ENCODE data around the gene ADISSP. TPM values are rescaled to one million over a fixed set of nuclear protein-coding genes. Genes with fewer than 3 reads are reported as not detected.
"Not testable (repeated sequence)": the region's sequence is repeated elsewhere in the genome, so short reads cannot be mapped to it uniquely, and the experiment has no call there.

ADISSP gene
- polyA plus RNA-seq, 1 donor = 18.9 TPM

DNA sequence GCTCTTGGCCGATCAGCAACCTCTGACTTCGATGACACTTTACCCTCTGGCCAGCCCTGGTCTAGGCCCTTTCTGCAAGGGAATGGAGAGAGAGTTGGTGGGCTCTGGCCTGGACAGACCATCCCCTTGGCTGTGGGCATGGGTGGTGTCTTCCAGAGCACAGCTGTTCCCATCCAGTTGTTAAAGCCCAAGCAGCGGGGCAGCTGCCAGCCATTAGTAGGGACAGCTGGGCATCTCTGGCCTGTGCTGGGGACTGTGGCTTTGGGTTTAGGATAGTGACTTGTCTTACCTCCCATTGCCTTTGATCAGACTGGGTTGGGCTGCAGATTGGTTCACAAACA is 31.3 kb upstream of the ADISSP start:
- DNase-seq = no peak

- no peak for DNase-seq
These were observed 30.8 kb upstream of the ADISSP start for GRCh38 chr20:3798373-3798768.

DNA sequence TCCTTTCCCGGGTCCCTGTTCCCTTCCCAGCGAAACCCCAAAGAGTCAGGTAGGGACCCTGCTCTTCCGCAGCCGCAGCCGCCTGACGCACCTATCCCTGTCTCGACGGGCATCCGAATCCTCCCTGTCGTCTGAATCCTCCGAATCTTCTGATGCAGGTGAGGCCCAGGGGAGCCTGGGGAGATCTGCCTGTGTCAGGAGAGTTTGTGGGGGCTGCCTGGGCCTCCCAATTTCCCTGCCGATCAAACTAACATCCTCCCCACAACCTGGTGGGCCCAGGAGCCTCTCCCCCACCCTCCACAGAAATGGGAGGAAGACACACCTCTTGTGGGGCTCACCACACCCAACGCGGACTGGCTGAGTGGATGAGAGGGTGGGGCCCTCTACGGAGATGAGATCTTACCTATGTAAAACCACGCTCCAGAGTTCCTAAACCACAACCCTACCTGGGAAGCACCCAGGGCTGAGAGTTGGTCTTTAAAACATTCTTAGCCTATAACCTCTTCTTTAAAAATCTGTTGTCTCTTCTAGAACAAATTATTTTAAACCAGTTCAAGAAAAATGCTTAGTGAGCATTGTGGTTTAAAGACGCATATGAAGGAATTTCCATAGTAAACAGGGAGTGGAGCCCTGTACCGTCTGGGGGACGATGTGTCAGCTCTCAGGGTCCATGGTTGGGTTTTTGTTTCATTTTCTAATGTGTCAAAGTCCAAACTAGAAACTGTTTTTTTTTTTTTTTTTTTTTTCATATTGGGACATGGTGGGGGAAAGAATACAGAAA is 30.2 kb upstream of the ADISSP start:
- DNase-seq = no peak

GRCh38 chr20:3797226-3797545 is 29.6 kb upstream of the ADISSP start:
- no peak for DNase-seq

DNA sequence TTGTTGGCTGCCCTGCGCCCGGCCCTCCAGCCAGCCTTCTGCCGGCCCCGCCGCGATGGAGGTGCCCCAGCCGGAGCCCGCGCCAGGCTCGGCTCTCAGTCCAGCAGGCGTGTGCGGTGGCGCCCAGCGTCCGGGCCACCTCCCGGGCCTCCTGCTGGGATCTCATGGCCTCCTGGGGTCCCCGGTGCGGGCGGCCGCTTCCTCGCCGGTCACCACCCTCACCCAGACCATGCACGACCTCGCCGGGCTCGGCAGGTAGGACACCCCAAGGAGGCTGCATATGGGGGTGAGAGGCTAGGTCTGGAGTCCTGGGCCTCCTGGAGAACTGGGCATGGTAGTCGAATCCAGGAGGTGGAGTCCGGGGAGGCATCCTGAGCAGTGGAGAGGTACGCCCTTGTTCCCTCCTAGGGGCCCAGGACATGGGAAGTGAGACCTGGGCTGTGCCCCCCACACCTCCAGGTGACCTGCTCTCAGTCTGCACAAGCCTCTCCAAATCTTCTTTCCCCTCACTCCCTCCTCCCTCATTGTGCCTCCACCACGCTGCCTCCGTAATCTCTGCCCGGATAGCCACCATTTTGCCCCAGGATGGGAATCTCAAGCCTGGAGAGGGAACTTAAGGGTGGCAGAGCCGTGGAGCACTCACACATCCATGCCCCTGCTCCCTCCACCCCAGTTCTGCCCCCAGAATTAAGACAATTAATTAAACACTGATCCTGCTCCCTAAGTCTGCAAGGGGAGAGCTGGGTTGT is 29.1 kb upstream of the ADISSP start:
- no peak for DNase-seq

GRCh38 chr20:3795511-3796468 is 28.2 kb upstream of the ADISSP start, which contains the start of gene CDC25B:
TSS of gene CDC25B (plus strand) at chr20:3796310. CDS start at chr20:3796532, 222 bp downstream.
- peak; percentile 92 for DNase-seq

DNA sequence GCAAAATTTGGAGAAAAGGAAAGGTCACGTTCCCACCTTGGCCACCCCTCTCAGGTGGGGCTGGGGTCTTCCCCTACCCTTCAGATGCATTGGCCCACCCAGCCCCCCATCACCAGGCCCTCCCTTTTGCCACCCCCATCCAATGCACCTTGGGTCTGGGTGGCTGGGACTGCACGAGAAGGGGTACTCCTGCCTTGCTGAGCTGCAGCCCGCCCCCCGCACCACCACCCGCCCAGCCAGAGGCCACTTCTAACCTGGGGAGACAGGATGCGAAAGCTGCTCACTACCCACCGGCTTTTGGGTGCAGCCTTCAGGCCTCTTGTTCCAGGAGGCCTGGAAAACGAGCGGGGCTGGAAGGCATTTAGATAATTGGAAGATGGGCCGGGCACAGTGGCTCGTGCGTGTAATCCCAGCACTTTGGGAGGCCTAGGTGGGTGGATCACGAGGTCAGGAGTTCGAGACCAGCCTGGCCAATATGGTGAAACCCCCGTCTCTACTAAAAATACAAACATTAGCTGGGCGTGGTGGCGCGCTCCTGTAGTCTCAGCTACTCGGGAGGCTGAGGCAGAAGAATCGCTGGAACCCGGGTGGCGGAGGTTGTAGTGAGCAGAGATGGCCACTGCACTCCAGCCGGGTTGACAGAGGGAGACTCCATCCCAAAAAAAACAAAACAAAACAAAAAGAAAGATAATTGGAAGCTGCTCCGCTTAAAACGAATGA is 27.3 kb upstream of the ADISSP start:
- DNase-seq = no peak

GRCh38 chr20:3794168-3794567 is 26.6 kb upstream of the ADISSP start:
- DNase-seq = not testable (repeated sequence)

DNA sequence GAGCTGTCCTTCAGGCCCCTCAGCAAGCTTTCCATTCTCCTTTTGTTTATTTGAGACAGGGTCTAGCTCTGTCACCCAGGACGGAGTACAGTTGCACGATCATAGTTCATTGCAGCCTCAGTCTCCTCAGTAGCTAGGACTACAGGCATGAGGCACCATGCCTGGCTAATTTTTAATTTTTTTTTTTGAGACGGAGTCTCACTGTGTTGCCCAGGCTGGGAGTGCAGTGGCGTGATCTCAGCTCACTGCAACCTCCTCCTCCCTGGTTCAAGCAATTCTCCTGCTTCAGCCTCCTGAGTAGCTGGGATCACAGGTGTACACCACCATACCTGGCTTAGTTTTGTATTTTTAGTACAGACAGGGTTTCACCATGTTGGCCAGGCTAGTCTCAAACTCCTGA is 21.6 kb upstream of the ADISSP start:
- not testable (repeated sequence) for DNase-seq

- no peak for DNase-seq
These were observed 21.2 kb upstream of the ADISSP start for GRCh38 chr20:3788685-3789155.

GRCh38 chr20:3787324-3788014 is 19.9 kb upstream of the ADISSP start:
- no peak for DNase-seq

DNA sequence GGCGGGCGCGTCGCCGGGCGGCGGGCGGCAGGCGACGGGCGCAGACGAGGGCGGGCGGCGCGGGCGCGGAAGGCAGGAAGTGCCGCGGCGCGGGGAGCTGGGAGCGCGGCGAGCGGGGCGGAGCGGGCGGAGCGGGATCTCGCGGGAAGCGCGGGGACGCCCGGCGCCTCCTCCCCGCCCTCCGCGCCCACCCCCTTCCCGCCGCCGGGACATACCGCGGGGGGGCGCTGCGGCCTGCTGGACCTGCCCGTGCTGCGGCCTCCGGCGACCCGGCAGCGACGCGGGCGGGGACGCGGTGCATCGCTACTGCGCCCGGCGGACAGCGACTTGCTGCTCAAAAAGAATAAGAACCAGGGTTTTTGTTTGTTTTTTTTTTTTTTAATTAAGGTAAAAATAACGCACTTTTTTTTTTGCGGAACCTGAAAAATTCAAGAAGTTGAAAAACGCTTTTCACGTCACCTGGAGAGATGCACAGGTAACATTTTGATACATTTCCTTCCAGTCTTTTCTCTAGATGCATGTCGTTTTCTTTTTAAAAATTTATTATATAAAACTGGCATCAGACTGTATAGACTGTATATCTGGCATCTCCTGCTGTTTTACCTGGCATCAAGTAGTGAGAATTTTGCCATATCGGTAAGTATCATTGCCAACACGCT is 19.2 kb upstream of the ADISSP start, which contains the start of gene CENPB:
CENPB (minus strand) TSS at position 76 of the 659 bp plus-strand sequence. CDS start 257 bp downstream, outside the sequence.
- DNase-seq = peak; percentile 88

GRCh38 chr20:3786126-3786484 is 18.6 kb upstream of the ADISSP start:
- no peak for DNase-seq

GRCh38 chr20:3785240-3786125 is 17.9 kb upstream of the ADISSP start:
- DNase-seq = no peak

GRCh38 chr20:3784863-3785239 is 17.3 kb upstream of the ADISSP start:
- DNase-seq = no peak

DNA sequence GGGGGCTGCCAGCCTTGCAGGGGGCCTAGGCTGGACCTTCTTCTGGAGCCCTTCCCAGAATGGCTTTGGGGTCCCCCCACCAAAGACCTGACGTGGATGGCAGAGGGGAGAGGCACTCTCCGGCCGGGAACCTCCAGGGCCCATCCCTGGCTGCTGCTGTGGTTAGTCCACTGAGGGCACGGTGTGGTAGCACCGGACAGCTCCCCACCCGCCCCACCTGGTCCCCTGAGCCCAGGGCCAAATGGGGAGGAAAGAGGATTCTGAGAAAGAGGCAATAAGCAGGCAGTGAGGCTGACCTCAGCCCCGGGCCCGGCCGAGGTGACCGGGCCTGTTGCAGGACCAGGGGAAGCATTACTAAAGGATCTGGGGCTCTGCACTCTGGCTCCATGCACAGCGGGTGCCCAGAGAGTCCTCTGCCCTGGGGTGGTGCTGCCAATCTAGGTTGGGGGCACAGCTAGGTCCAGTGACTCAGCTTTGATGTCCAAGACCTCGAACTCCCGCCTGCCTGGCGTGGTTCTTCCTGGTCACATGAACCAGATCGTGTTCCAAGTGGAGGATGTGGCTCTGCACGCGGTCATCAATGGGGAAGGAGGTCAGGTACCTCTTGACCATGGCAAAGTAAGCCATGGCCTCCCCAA is 16.8 kb upstream of the ADISSP start:
- no peak for DNase-seq

- DNase-seq = no peak
These were observed 16.1 kb upstream of the ADISSP start for GRCh38 chr20:3783511-3784195.

DNA sequence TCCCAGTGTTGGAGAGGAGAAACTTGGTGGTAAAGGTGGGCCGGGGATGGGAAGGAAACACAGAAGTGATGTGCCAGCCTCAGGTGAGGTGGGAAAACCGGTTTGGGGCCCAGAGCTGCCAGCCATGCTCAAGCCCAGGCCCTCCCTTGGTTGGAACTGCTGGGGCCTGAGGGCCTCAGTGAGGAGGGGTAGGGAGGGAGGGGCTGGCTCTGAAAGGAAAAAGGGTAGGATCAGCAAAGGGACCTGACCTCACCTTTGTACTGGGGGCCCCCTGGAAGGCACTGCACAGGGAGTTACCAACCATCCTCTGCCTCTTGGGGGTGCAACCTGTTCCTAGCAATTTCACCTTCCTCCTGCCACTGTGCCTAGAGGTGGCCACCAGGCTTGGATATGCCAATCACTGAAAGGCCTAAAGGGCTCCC is 15.5 kb upstream of the ADISSP start:
- DNase-seq = no peak
